H1 (cell line): ENCODE measurements around the gene OTOP1. TPM values are rescaled to one million over a fixed set of nuclear protein-coding genes. Genes with fewer than 3 reads are reported as not detected.

Source experiments
- CBX5 ChIP-seq: fragments of 300-800, 300-1000 bp; sonication (generic); IDR thresholded peaks from 2 replicates; pipeline ENCODE4 v1.7.1; 2016; ENCODE audit warnings: antibody characterized with exemption, low read length, low read depth
- KDM4A ChIP-seq: IDR thresholded peaks from one replicate; pipeline ENCODE4 v1.7.1; 2012; ENCODE audit warnings: low read depth, mild to moderate bottlenecking, moderate library complexity, low read length, inconsistent platforms; ENCODE audit not compliant: severe bottlenecking
- polyA plus RNA-seq, 7 experiments: library from polyadenylated mRNA; depleted of rRNA in 3 of 7; stranded (reverse) in 5 of 7; unstranded in 2 of 7; fragments of >200 nt in 5 of 7; fragments of 200-250 nt in 2 of 7; gene quantifications; 1 replicate in 5 of 7; 2 replicates in 1 of 7; 4 replicates in 1 of 7; pipeline versions ENCODE4 v1.2.1 to v1.2.3, GENCODE V29; 2011 to 2013; ENCODE audit warnings: missing spikeins in 2 of 7, mixed read lengths in 2 of 7
- total RNA-seq: library from RNA; stranded (reverse); fragmentation: NEBNext Ultra II Directional; extraction: Animal tissue kit (Norgen Biotek cat#: 25700); gene quantifications from 2 replicates; pipeline ENCODE4 v1.2.1, GENCODE V29; 2021
- TF ChIP-seq, protein P1 (sequence below): fragments of 300-600 bp; sonication (generic); IDR thresholded peaks from 2 replicates; pipeline ENCODE4 v1.7.1; 2012; ENCODE audit warnings: low read length, moderate library complexity, mild to moderate bottlenecking, inconsistent platforms; ENCODE audit not compliant: insufficient replicate concordance

The OTOP1 gene
- total and polyA plus RNA-seq, 2 of the 8 experiments (the other 6 are each of a cell fraction or from before 2014, with no cell fraction given): not detected

DNA sequence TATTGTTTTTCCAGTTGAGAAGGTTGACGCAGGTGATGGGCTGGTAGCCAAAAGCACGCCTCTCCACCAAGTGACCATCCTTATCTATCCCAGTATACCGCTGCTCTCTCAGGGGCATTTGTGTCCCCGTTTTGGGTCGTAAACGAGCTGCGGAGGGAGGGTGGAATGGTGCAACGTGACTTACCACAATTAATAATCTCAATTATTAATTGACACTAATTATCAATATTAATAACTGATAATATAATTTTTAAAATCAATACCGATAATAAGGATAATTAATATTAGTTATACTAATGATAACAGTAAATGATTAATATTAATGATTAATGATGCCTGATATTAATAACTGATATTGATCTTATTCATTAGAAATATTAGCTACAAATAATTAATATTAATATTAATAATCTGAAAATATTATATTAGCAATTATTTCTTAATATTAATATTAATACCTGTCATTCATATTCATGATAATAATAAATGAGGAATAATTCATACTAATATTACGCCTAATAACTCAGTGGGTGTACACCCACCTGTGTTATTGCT lies 56.1 kb downstream of the OTOP1 start (continued):
- TF ChIP-seq, protein P1, sequence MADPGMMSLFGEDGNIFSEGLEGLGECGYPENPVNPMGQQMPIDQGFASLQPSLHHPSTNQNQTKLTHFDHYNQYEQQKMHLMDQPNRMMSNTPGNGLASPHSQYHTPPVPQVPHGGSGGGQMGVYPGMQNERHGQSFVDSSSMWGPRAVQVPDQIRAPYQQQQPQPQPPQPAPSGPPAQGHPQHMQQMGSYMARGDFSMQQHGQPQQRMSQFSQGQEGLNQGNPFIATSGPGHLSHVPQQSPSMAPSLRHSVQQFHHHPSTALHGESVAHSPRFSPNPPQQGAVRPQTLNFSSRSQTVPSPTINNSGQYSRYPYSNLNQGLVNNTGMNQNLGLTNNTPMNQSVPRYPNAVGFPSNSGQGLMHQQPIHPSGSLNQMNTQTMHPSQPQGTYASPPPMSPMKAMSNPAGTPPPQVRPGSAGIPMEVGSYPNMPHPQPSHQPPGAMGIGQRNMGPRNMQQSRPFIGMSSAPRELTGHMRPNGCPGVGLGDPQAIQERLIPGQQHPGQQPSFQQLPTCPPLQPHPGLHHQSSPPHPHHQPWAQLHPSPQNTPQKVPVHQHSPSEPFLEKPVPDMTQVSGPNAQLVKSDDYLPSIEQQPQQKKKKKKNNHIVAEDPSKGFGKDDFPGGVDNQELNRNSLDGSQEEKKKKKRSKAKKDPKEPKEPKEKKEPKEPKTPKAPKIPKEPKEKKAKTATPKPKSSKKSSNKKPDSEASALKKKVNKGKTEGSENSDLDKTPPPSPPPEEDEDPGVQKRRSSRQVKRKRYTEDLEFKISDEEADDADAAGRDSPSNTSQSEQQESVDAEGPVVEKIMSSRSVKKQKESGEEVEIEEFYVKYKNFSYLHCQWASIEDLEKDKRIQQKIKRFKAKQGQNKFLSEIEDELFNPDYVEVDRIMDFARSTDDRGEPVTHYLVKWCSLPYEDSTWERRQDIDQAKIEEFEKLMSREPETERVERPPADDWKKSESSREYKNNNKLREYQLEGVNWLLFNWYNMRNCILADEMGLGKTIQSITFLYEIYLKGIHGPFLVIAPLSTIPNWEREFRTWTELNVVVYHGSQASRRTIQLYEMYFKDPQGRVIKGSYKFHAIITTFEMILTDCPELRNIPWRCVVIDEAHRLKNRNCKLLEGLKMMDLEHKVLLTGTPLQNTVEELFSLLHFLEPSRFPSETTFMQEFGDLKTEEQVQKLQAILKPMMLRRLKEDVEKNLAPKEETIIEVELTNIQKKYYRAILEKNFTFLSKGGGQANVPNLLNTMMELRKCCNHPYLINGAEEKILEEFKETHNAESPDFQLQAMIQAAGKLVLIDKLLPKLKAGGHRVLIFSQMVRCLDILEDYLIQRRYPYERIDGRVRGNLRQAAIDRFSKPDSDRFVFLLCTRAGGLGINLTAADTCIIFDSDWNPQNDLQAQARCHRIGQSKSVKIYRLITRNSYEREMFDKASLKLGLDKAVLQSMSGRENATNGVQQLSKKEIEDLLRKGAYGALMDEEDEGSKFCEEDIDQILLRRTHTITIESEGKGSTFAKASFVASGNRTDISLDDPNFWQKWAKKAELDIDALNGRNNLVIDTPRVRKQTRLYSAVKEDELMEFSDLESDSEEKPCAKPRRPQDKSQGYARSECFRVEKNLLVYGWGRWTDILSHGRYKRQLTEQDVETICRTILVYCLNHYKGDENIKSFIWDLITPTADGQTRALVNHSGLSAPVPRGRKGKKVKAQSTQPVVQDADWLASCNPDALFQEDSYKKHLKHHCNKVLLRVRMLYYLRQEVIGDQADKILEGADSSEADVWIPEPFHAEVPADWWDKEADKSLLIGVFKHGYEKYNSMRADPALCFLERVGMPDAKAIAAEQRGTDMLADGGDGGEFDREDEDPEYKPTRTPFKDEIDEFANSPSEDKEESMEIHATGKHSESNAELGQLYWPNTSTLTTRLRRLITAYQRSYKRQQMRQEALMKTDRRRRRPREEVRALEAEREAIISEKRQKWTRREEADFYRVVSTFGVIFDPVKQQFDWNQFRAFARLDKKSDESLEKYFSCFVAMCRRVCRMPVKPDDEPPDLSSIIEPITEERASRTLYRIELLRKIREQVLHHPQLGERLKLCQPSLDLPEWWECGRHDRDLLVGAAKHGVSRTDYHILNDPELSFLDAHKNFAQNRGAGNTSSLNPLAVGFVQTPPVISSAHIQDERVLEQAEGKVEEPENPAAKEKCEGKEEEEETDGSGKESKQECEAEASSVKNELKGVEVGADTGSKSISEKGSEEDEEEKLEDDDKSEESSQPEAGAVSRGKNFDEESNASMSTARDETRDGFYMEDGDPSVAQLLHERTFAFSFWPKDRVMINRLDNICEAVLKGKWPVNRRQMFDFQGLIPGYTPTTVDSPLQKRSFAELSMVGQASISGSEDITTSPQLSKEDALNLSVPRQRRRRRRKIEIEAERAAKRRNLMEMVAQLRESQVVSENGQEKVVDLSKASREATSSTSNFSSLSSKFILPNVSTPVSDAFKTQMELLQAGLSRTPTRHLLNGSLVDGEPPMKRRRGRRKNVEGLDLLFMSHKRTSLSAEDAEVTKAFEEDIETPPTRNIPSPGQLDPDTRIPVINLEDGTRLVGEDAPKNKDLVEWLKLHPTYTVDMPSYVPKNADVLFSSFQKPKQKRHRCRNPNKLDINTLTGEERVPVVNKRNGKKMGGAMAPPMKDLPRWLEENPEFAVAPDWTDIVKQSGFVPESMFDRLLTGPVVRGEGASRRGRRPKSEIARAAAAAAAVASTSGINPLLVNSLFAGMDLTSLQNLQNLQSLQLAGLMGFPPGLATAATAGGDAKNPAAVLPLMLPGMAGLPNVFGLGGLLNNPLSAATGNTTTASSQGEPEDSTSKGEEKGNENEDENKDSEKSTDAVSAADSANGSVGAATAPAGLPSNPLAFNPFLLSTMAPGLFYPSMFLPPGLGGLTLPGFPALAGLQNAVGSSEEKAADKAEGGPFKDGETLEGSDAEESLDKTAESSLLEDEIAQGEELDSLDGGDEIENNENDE: no peak
- TF ChIP-seq KDM4A: no peak
- no peak for TF ChIP-seq CBX5
